GM18951 (cell line): ENCODE results near the gene DPEP3.

Experiments
- POLR2A ChIP-seq: IDR thresholded peaks from 4 replicates; pipeline ENCODE4 v1.6.1; 2011; ENCODE audit warnings: mild to moderate bottlenecking; ENCODE audit not compliant: insufficient read length, insufficient read depth; ENCODE audit errors: extremely low read depth
- in situ Hi-C: fragments of 300-500 bp; cut with MboI; formaldehyde crosslinking; loops from one replicate; pipeline ENCODE4 v1.12.0; 2022; ENCODE audit warnings: low sequenced_read_pairs, mixed read lengths, inconsistent platforms; ENCODE audit not compliant: unreplicated experiment

The DPEP3 gene

DNA sequence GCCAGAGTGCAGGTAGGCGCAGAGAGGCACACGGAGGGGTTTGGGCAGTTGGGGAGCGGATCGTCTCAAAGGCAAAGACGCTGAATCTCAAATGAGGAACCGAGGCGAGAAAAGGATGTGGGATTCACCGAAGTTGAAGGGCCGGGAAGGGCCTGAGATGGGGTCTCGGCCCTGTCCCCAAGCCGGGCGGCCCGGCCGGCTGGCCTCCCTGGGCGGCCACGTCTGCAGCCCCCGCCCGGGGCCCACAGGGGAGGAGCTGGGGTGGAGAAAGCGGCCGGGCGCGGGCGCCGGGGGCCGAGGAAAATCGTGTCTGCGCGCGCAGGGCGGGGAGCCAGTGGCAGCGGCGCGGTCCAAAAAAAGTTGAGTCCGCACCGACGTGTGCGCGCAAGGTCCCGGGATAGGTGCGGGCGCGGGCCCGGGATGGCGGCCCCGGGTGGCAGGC is 12.3 kb downstream of the DPEP3 start:
- in situ Hi-C loops = no loop called here
- TF ChIP-seq POLR2A = no peak

DNA sequence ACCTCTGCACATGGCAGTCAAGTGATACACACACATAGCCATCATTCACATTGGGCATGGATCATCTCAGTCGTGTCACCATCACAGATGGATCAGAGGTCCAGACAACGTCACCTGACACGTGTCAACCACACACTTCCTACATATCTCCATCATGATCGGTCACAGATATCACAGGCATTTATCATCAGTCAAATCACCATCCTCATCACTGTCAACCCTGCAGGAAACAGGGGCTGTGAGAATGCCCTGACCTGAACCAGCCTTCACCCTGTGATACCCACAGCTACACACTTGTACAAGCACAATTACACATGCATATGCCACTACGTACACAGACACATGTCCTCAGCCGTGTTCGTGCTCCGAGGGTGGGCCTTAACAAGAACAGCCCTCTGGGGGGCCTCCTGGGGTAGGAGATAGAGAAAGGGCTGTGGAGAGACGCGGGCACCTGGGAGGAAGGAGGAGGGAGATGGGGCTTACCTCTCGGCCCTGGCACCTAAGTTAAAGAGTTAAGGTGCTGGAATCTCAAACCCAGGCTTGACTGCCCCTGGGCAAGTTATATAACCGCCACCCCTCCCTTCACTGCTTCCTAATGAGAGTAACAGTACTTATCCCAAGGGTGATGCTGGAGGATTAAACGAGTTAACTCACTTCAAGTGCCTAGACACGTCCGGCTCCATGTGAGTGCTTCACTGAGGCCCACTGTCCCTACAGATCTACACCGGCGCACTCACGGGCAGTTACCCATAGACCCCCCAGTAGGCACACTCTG is 12.9 kb downstream of the DPEP3 start:
- in situ Hi-C loops = no loop called here
- no peak for TF ChIP-seq POLR2A

DNA sequence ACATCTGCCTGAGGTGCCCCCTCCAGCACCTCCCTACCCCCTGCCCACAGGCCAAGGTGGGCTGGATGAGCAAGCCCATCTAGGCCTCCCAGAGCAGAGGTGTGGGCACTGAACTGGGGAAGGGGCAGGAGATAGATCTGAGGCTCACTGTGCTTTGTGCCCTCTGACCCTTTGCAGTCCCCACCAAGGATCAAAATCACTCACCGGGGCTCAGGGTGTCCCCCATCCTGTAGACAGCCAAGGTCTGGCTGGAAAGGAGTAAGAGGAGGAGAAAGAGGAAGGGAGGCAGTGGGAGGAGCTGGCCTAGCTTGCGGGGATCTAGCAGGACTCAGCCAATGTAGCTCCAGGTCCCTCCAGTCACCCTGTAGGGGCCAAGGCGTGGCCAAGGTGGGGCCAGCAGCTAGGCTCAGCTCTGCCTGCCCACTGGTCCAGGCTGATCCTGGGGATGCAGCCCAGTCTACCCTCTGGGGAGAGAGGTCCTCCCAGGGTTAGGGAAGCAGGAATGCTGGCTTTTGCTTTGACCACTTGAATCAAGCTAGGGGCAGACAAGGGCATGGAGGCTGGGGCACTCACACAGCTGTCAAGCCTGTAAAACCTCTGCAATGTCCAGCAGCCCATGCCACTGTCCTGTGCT is 13.6 kb downstream of the DPEP3 start:
- TF ChIP-seq POLR2A = no peak
- in situ Hi-C loops = no loop called here

DNA sequence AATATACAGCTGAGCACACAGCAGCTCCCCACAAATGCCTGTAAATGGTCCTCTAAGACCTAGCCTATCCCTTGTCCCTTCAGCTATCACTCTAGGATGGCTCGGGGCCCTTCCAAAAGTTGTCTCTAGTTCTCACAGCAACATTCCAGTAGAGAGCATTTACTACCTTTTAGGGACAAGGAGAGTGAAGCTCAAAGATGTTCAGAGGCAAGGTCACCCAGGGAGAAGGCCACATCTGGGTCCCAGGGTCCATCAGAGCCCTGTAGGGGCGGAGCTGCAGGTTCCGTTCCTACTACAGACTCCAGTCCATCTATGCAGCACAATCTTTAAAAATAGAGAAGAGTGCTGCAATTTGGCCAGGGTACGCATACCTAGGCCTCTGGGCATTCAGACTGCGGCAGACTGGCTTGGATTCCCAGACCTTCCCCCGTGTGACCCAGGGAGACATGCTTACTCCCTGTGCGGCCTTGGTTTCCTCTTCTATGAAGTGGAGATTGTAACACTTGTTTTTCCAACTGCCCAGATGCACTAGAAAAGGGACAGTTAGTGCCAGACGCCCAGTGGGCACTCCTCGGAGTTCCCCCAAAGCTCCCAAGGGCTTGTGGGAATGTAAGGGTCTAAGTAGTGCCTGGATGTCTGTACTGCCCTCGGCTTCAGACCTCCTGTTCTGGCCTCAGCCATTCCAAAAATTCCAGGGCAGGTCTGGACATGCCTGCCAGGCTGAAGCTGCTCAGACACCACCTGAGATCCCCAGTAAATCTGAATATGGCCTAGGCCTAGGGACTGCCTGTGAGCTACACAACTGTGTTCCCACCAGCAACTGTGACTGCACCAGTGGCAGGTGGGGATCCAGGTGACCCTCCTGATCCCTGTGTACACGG is 14.4 kb downstream of the DPEP3 start:
- TF ChIP-seq POLR2A = no peak
- in situ Hi-C loops = no loop called here

DNA sequence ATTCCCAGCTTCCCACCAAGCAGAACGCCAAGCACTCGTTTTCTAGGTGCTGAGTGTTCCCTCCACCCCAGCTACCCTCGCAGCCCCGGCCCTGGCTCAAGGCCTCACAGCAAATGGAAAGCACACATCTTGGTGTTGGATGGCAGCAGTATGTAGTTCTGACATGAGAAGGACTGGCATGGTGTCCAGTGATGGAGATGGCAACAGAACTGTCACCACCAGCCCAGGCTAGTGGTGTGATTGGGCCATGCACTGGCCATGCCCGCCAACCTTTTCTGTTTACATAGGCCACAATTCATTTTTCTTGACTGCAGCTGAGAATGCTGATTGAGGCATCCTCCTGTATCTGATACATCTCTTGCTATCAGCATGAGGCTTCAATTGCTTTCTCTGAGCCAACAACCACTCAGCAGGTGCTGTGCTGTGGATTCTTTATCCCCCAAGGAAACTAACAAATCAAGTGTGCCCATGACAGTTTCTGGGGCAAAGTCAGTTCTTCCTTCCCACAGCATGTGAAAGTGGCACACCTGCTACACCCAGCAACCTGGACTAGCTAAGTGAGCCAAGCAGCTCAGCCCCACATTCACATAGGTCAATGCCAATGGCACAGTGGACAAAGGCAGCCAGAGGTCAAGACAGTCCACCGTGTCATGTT is 15.7 kb downstream of the DPEP3 start:
- in situ Hi-C loops = no loop called here
- no peak for TF ChIP-seq POLR2A

DNA sequence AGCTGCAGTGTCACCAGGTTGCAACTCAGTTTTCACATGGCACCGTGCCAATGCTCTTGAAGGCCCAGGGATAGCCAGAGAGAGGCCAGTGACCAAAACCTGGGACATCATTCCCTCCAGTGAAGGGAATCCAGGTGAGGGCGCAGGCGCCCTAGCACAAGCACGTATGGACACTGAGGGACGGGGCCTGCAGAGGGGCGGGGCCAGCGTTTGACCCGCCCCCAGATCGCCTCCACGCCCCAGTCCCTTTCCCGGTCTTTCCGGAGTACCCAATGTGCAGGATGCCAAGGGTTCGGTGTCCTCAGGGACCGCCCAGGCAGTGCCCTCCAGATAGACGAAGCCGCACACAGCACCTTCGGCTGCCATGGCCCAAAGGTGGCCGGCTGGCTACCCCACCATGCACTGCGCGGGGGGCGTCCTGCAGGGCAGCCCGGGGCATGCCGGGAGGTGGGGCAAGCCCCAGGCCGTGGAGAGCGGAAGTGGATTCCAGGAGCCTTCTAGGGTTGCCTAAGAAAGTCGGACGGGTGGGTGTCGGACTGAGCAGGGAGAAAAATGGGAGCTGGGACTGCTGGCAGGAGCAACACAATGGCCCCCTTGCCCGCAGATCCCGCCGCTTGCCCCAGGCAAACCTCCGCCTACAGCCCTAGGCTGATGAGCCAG is 16.5 kb downstream of the DPEP3 start:
- in situ Hi-C loops = no loop called here
- TF ChIP-seq POLR2A = no peak

DNA sequence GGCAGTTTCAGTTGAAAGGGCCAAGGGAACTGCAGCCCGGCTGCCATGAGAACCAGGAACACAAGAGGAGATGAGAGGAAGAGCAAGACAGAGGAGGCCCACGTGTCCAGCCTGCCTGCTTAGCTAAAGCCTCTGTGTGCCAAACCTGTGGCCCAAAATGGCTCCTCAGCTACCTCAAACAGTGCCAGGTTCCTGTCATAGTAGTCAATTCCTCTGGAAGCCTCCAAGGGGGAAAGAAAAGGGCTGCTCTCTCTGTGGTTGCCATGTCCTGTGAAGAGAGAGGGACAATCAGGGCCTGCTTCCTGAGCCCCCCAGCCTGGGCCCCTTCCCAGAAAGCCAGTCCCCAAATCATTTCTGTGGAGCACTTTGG is 17.0 kb downstream of the DPEP3 start:
- no peak for TF ChIP-seq POLR2A
- in situ Hi-C loops = no loop called here

DNA sequence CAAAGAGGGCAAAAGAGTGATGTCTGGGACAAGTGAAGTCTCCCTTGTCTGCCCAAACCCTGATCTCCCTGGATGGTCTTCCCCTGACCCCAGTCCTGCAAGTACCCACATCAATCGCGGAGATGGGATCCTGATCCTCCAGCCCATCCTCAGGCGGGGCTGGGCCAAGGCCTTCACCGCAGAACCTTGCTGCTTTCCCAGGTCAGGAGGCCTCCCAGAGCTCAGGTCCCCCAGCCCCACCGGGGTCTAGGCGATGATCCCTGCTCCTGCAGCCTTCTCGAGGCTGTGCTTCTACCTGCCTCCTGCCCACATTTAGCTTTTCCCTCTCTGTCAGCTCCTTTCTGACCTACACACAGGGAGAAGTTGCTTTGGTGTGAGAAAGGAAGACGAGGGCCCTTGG is 18.2 kb downstream of the DPEP3 start:
- TF ChIP-seq POLR2A = no peak
- in situ Hi-C loops = no loop called here

DNA sequence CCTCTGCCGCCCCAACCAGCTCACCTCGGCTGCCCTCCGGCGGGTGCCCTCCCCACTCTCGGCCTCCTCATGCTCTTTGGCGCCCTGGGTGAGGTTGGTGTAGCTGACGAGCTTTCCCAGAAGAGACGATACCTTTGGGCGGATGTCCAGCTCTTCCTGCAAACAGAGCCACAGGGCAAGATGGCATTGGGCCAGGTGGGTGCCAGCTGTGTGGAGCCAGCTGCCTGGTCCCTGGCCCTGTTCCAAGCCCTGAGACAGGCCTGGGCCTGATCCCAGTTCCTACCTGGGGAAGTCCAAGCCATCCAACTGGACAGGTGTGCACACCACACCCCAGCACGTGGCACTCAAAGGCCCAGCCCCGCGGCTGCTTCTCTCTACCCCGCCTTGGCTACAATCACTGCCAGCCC is 18.7 kb downstream of the DPEP3 start:
- in situ Hi-C loops = no loop called here
- TF ChIP-seq POLR2A = no peak

DNA sequence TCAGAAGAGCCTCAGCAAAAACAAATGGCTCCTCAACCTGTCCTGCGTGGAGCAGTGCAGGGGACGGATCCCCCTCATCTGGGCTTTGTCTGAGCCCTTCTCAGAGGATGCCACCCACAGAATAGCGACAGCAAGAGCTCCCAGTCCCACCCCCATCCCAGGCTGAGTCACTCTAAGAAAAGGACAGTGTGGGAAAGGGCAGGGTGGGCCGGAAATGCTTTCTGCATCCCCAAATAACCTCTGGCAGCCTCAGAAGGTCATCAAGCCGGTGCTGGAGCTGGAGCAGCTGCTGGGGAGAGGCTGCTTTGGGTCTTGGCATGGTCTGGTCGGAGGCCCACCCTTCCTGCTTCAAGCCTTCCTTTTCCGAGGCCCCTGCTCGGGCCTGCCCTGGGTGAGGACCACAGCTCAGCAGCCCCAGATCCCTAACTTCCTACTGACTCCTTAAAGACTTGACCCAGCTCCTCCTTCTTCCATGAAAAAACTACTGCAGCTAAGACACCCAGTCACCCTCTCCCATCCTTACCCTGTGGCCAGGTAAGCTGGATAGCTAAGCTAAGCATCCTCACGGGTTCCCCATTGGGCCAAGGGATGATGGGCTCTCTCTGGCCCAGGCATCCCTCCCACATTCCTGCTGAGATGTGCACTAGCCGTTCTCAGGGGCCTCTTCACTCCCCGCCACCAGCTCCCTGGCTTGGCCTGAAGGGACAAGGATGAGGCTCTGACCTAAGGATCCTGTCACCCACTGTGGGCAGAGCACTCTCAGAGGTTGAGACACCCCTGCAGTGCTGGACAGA is 20.6 kb downstream of the DPEP3 start:
- TF ChIP-seq POLR2A = no peak
- in situ Hi-C loops = no loop called here

DNA sequence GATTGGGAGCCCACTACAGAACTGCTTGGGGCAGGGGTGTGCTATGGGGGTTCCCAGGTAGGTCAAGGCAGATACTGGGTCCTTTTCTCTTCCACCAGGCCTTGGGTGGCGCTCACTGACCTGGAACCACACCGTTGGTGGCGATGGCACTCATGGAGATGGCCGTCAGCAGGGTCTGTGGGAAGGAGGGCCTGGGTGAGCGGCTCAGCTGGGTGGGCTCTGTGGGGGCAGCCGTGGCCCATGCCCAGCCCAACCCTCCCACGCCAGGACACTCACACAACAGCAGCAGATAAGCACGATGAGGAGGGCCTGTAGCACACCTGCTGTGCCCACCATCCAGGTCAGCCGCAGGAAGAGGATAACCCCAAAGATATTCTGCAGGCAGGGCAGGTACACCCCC is 22.7 kb downstream of the DPEP3 start:
- TF ChIP-seq POLR2A = no peak

More for the DNA sequence above, 22.7 kb downstream of the DPEP3 start:
- in situ Hi-C loops = no loop called here
